WTC11 (cell line): ENCODE data around the gene PRRG1. TPM values are rescaled to one million over a fixed set of nuclear protein-coding genes. Genes with fewer than 3 reads are reported as not detected.

Source experiments
- ATAC-seq: fragments of 200-7000 bp; cut with Tn5 transposase; 2 replicates; pipeline ENCODE4 v1.10.0; 2021; ENCODE audit warnings: mild to moderate bottlenecking, moderate library complexity
- CTCF ChIA-PET: fragments of 300-600 bp; sonication (Branson Sonifier 250); formaldehyde crosslinking; loops from one replicate; lab custom pipeline; 2021; ENCODE audit warnings: antibody characterized with exemption; lab: Charles Lee
- POLR2A ChIA-PET: fragments of 350-600 bp; sonication (Branson Sonifier 250); formaldehyde crosslinking; loops from one replicate; lab custom pipeline; 2021; ENCODE audit warnings: antibody characterized with exemption; lab: Charles Lee
- DNase-seq: peaks from one replicate; pipeline ENCODE4 v3.0.0; 2021; ENCODE audit warnings: low spot score
- H3K27ac Mint-ChIP-seq: 2 replicates; pipeline ENCODE4 v1.8.0; 2021; ENCODE audit warnings: mixed read lengths
- H3K27me3 Mint-ChIP-seq: 2 replicates; pipeline ENCODE4 v1.8.0; 2021; ENCODE audit warnings: low read depth, mild to moderate bottlenecking, moderate library complexity, mixed read lengths
- H3K36me3 Mint-ChIP-seq: 2 replicates; pipeline ENCODE4 v1.8.0; 2021; ENCODE audit warnings: mixed read lengths
- H3K4me1 Mint-ChIP-seq: 2 replicates; pipeline ENCODE4 v1.8.0; 2022; ENCODE audit warnings: mixed read lengths
- H3K4me3 Mint-ChIP-seq: 2 replicates; pipeline ENCODE4 v1.8.0; 2021; ENCODE audit warnings: mild to moderate bottlenecking, moderate library complexity, mixed read lengths
- H3K9me3 Mint-ChIP-seq: 2 replicates; pipeline ENCODE4 v1.8.0; 2021; ENCODE audit warnings: mixed read lengths
- ATF1 ChIP-seq: sonication (generic); formaldehyde crosslinking; IDR thresholded peaks from 2 replicates; pipeline ENCODE4 v1.8.1; 2023; ENCODE audit warnings: mild to moderate bottlenecking, moderate library complexity, missing genetic modification reagents
- ATF6 ChIP-seq: sonication (generic); formaldehyde crosslinking; IDR thresholded peaks from 2 replicates; pipeline ENCODE4 v1.8.1; 2023; ENCODE audit warnings: mild to moderate bottlenecking, missing genetic modification reagents
- CREB1 ChIP-seq: sonication (generic); formaldehyde crosslinking; IDR thresholded peaks from 2 replicates; pipeline ENCODE4 v1.8.0; 2023; ENCODE audit warnings: mild to moderate bottlenecking, missing genetic modification reagents
- EMX1 ChIP-seq: fragments of 250-450 bp; sonication (Bioruptor Pico); IDR thresholded peaks from 2 replicates; pipeline ENCODE4 v1.8.0; 2021; ENCODE audit warnings: mild to moderate bottlenecking
- FOXK1 ChIP-seq: sonication (generic); formaldehyde crosslinking; IDR thresholded peaks from 2 replicates; pipeline ENCODE4 v1.8.0; 2022; ENCODE audit warnings: mild to moderate bottlenecking, moderate library complexity, missing genetic modification reagents
- GABPB1 ChIP-seq: sonication (generic); formaldehyde crosslinking; IDR thresholded peaks from 2 replicates; pipeline ENCODE4 v1.8.1; 2023; ENCODE audit warnings: mild to moderate bottlenecking, missing genetic modification reagents
- JUN ChIP-seq: sonication (generic); formaldehyde crosslinking; IDR thresholded peaks from 2 replicates; pipeline ENCODE4 v1.8.0; 2023; ENCODE audit warnings: mild to moderate bottlenecking, missing genetic modification reagents
- MLX ChIP-seq: sonication (generic); formaldehyde crosslinking; IDR thresholded peaks from 2 replicates; pipeline ENCODE4 v1.8.1; 2023; ENCODE audit warnings: mild to moderate bottlenecking, missing genetic modification reagents, moderate library complexity
- MYBL2 ChIP-seq: sonication (generic); formaldehyde crosslinking; IDR thresholded peaks from 2 replicates; pipeline ENCODE4 v1.8.1; 2023; ENCODE audit warnings: mild to moderate bottlenecking, moderate library complexity, missing genetic modification reagents
- NR1H2 ChIP-seq: sonication (generic); formaldehyde crosslinking; IDR thresholded peaks from 2 replicates; pipeline ENCODE4 v1.9.0; 2021; ENCODE audit warnings: mild to moderate bottlenecking, moderate library complexity, missing genetic modification reagents
- OVOL2 ChIP-seq: fragments of 250-450 bp; sonication (Bioruptor Pico); IDR thresholded peaks from 2 replicates; pipeline ENCODE4 v1.9.0; 2021; ENCODE audit warnings: mild to moderate bottlenecking, borderline replicate concordance
- RELA ChIP-seq: sonication (generic); formaldehyde crosslinking; IDR thresholded peaks from 2 replicates; pipeline ENCODE4 v1.8.1; 2022; ENCODE audit warnings: missing genetic modification reagents, mild to moderate bottlenecking, borderline replicate concordance
- SMAD4 ChIP-seq: sonication (generic); formaldehyde crosslinking; IDR thresholded peaks from 2 replicates; pipeline ENCODE4 v1.8.0; 2022; ENCODE audit warnings: mild to moderate bottlenecking, missing genetic modification reagents
- SP1 ChIP-seq: sonication (generic); formaldehyde crosslinking; conservative IDR thresholded peaks from 2 replicates; pipeline ENCODE4 v1.8.1; 2022; ENCODE audit warnings: missing genetic modification reagents
- STAT6 ChIP-seq: sonication (generic); formaldehyde crosslinking; conservative IDR thresholded peaks from 2 replicates; pipeline ENCODE4 v1.8.1; 2023; ENCODE audit warnings: mild to moderate bottlenecking, low read depth, missing genetic modification reagents, moderate library complexity
- TP53 ChIP-seq: sonication (generic); formaldehyde crosslinking; IDR thresholded peaks from 2 replicates; pipeline ENCODE4 v1.8.1; 2023; ENCODE audit warnings: mild to moderate bottlenecking, missing genetic modification reagents
- ZBTB21 ChIP-seq: sonication (generic); formaldehyde crosslinking; IDR thresholded peaks from 2 replicates; pipeline ENCODE4 v1.8.1; 2023; ENCODE audit warnings: mild to moderate bottlenecking, missing genetic modification reagents, borderline replicate concordance
- ZNF396 ChIP-seq: fragments of 250-450 bp; sonication (Bioruptor Pico); IDR thresholded peaks from 2 replicates; pipeline ENCODE4 v1.8.0; 2021; ENCODE audit warnings: mild to moderate bottlenecking, moderate library complexity, borderline replicate concordance
- total RNA-seq: library from RNA; stranded (reverse); gene quantifications from 3 replicates; pipeline ENCODE4 v1.2.3, GENCODE V29; 2021
- TF ChIP-seq, protein P1 (sequence below): fragments of 250-450 bp; sonication (Bioruptor Pico); conservative IDR thresholded peaks from 2 replicates; pipeline ENCODE4 v1.9.0; 2021; ENCODE audit warnings: mild to moderate bottlenecking
- TF ChIP-seq, protein P2 (sequence below): fragments of 250-450 bp; sonication (Bioruptor Pico); IDR thresholded peaks from 2 replicates; pipeline ENCODE4 v1.9.0; 2021; ENCODE audit warnings: moderate library complexity, mild to moderate bottlenecking, inconsistent platforms, borderline replicate concordance
- TF ChIP-seq, protein P3 (sequence below): sonication (generic); formaldehyde crosslinking; IDR thresholded peaks from 2 replicates; pipeline ENCODE4 v1.8.1; 2022; ENCODE audit warnings: low read depth, missing genetic modification reagents, borderline replicate concordance
- TF ChIP-seq, protein P4 (sequence below): fragments of 250-450 bp; sonication (Bioruptor Pico); IDR thresholded peaks from 2 replicates; pipeline ENCODE4 v1.8.0; 2021; ENCODE audit warnings: mild to moderate bottlenecking

PRRG1 gene
- total RNA-seq, 1 experiment from 2014 or later = 8.1 TPM

DNA sequence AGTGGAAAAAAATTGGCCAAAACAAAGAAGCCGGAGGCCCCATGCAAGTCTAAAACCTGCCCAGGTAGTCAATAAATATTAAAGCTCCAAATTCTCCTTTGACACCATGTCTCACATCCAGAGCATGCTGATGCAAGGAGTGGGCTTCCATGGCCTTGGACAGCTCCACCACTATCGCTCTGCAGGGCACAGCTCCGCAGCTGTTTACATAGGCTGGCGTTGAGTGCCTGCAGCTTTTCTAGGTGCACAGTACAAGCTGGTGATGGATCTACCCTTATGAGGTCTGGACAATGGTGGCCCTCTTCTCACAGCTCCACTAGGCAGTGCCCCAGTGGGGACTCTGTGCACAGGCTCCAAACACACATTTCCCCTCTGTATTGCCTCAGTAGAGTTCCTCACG, 138.1 kb downstream of the PRRG1 start:
- DNase-seq (no peak), ATAC-seq (no peak)
- Mint-ChIP-seq H3K4me1 (peaks cover 11% of the 10 kb centered on the region), H3K36me3 (0 out of 2 replicates have a peak, but pooled peaks cover 2% of the 10 kb centered on the region), H3K27ac (no peak overlapping the region), H3K9me3 (peaks cover 3% of the 10 kb centered on the region), H3K4me3 (no peak overlapping the region), H3K27me3 (no peaks in the 10 kb centered on the region; the same call in 1 of the 2 replicates)
- ChIA-PET POLR2A (no interaction called here), CTCF (no interaction called here)
- TF ChIP-seq MYBL2 (CRISPR knock-in tag) = no peak
- TF ChIP-seq ZBTB21 (CRISPR knock-in tag) = no peak
- TF ChIP-seq MLX (CRISPR knock-in tag) = no peak
- TF ChIP-seq TP53 (CRISPR knock-in tag) = no peak
- TF ChIP-seq STAT6 (CRISPR knock-in tag) = no peak
- no peak for TF ChIP-seq SMAD4
- TF ChIP-seq, protein P1, sequence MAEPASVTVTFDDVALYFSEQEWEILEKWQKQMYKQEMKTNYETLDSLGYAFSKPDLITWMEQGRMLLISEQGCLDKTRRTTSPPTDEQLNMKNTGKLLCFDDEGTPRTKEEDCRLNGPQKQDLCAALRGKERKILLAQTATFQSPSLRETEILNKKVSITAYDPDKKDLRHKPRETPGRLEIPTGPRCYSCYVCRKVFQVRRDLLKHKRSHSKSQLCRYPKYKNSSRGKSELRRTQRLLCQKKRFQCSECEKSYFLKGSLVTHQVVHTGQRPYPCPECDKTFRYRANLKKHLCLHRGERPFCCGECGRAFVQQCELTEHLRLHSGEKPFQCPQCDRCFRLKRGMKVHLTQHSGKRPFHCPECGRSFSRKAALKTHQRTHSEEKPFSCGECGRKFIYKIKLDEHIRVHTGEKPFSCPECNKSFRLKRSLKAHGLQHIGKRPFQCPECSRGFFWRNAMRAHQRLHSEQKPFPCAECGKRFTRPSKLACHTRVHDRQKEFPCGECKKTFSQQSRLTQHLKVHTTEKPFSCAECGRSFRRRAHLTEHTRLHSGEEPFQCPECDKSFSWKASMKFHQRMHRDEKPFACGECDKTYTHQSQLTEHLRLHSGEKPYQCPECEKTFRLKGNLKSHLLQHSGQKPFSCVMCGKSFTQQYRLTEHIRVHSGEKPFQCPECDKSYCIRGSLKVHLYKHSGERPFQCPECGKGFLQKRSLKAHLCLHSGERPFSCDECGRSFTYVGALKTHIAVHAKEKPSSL (CRISPR knock-in tag) = no peak
- TF ChIP-seq ZNF396 (CRISPR knock-in tag) = no peak
- no peak for TF ChIP-seq ATF1 (CRISPR knock-in tag)
- TF ChIP-seq JUN (CRISPR knock-in tag) = no peak

GRCh38 chrX:37488323-37488722, 139.2 kb downstream of the PRRG1 start:
- Mint-ChIP-seq H3K27me3 (no peaks in the 10 kb centered on the region; the same call in 1 of the 2 replicates), H3K27ac (no peak overlapping the region), H3K36me3 (0 out of 2 replicates have a peak, but pooled peaks cover 2% of the 10 kb centered on the region), H3K9me3 (peaks cover 3% of the 10 kb centered on the region), H3K4me3 (no peak overlapping the region), H3K4me1 (peaks cover under 1% of the 10 kb centered on the region; the same call in 1 of the 2 replicates)
- POLR2A ChIA-PET = no interaction called here
- ATAC-seq (no peak), DNase-seq (no peak)
- CTCF ChIA-PET = no interaction called here
- TF ChIP-seq GABPB1 (CRISPR knock-in tag) (no peak), ATF6 (CRISPR knock-in tag) (no peak), NR1H2 (CRISPR knock-in tag) (no peak), FOXK1 (no peak), CREB1 (CRISPR knock-in tag) (no peak), SP1 (CRISPR knock-in tag) (no peak), EMX1 (CRISPR knock-in tag) (no peak), OVOL2 (CRISPR knock-in tag) (no peak), RELA (CRISPR knock-in tag) (no peak)
- TF ChIP-seq, protein P2, sequence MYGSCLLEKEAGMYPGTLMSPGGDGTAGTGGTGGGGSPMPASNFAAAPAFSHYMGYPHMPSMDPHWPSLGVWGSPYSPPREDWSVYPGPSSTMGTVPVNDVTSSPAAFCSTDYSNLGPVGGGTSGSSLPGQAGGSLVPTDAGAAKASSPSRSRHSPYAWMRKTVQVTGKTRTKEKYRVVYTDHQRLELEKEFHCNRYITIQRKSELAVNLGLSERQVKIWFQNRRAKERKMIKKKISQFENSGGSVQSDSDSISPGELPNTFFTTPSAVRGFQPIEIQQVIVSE (CRISPR knock-in tag) = no peak
- TF ChIP-seq, protein P3, sequence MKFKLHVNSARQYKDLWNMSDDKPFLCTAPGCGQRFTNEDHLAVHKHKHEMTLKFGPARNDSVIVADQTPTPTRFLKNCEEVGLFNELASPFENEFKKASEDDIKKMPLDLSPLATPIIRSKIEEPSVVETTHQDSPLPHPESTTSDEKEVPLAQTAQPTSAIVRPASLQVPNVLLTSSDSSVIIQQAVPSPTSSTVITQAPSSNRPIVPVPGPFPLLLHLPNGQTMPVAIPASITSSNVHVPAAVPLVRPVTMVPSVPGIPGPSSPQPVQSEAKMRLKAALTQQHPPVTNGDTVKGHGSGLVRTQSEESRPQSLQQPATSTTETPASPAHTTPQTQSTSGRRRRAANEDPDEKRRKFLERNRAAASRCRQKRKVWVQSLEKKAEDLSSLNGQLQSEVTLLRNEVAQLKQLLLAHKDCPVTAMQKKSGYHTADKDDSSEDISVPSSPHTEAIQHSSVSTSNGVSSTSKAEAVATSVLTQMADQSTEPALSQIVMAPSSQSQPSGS (CRISPR knock-in tag) = no peak
- TF ChIP-seq, protein P4, sequence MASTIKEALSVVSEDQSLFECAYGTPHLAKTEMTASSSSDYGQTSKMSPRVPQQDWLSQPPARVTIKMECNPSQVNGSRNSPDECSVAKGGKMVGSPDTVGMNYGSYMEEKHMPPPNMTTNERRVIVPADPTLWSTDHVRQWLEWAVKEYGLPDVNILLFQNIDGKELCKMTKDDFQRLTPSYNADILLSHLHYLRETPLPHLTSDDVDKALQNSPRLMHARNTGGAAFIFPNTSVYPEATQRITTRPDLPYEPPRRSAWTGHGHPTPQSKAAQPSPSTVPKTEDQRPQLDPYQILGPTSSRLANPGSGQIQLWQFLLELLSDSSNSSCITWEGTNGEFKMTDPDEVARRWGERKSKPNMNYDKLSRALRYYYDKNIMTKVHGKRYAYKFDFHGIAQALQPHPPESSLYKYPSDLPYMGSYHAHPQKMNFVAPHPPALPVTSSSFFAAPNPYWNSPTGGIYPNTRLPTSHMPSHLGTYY (CRISPR knock-in tag) = no peak
